Right atrium auricular region (tissue), 2 donors: ENCODE measurements around the gene SLC12A3. TPM values are rescaled to one million over a fixed set of nuclear protein-coding genes. Genes with fewer than 3 reads are reported as not detected.
"Not testable (repeated sequence)": the region's sequence is repeated elsewhere in the genome, so short reads cannot be mapped to it uniquely, and the experiment has no call there.

Experiments used
- DNase-seq: peaks from one replicate; pipeline ENCODE4 v3.0.0-alpha.2; 2019; ENCODE audit warnings: low spot score
- H3K27ac ChIP-seq, 2 donors: fragments of 200-600 bp; sonication (generic); 1 replicate in 1 of 2; 2 replicates in 1 of 2; pipeline ENCODE4 v1.5.1; 2016 to 2019
- H3K27me3 ChIP-seq, 2 donors: fragments of 200-600 bp; sonication (generic); one replicate each; pipeline versions ENCODE4 v1.5.1 to v1.6.0; 2017 to 2019
- H3K36me3 ChIP-seq: fragments of 200-600 bp; sonication (generic); one replicate; pipeline ENCODE4 v1.5.1; 2016
- H3K4me1 ChIP-seq, 2 donors: fragments of 200-600 bp; sonication (generic); one replicate each; pipeline versions ENCODE4 v1.5.1 to v1.6.0; 2017 to 2019
- H3K4me3 ChIP-seq, 2 donors: fragments of 200-600 bp; sonication (generic); 1 replicate in 1 of 2; 2 replicates in 1 of 2; pipeline ENCODE4 v1.5.1; 2017 to 2019; ENCODE audit warnings: mild to moderate bottlenecking in 1 of 2, moderate library complexity in 1 of 2
- H3K9me3 ChIP-seq, 2 donors: fragments of 200-600 bp; sonication (generic); one replicate each; pipeline ENCODE4 v1.5.1; 2019
- total RNA-seq, 2 donors: library from RNA; depleted of rRNA; stranded (reverse); fragments of >200 nt; gene quantifications; one replicate each; pipeline ENCODE4 v1.1.0, GENCODE V29; 2016
- TF ChIP-seq, protein P1 (sequence below), 2 donors: fragments of 200-600 bp; sonication (generic); IDR thresholded peaks; one replicate each; pipeline ENCODE4 v1.5.1; 2019; ENCODE audit warnings: antibody characterized with exemption in 2 of 2

SLC12A3 gene
- total RNA-seq, 2 donors from 2014 or later, result not detected

GRCh38 chr16:56931892-56932720, 67.1 kb downstream of the SLC12A3 start, which contains the start of gene HERPUD1:
Gene HERPUD1 (plus strand): TSS chr16:56932142. CDS start chr16:56932245, 103 bp downstream.
- H3K4me3 ChIP-seq, result peak within 1 kb of the TSS; percentile 70 to 99
- H3K9me3 ChIP-seq, result no peaks in the 10 kb centered on the region
- H3K27ac ChIP-seq, result peak within 1 kb of the TSS; percentile 96 to 100
- peaks cover 0 to 45% of the 10 kb centered on the region in 2 donors for H3K4me1 ChIP-seq
- no peaks in the 10 kb centered on the region for H3K27me3 ChIP-seq
- TF ChIP-seq, protein P1, sequence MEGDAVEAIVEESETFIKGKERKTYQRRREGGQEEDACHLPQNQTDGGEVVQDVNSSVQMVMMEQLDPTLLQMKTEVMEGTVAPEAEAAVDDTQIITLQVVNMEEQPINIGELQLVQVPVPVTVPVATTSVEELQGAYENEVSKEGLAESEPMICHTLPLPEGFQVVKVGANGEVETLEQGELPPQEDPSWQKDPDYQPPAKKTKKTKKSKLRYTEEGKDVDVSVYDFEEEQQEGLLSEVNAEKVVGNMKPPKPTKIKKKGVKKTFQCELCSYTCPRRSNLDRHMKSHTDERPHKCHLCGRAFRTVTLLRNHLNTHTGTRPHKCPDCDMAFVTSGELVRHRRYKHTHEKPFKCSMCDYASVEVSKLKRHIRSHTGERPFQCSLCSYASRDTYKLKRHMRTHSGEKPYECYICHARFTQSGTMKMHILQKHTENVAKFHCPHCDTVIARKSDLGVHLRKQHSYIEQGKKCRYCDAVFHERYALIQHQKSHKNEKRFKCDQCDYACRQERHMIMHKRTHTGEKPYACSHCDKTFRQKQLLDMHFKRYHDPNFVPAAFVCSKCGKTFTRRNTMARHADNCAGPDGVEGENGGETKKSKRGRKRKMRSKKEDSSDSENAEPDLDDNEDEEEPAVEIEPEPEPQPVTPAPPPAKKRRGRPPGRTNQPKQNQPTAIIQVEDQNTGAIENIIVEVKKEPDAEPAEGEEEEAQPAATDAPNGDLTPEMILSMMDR (IDR thresholded peaks at IDR 0.05), result no peak
- H3K36me3 ChIP-seq, result peaks cover 23% of the 10 kb centered on the region
- peak; percentile 99 for DNase-seq

GRCh38 chr16:56932721-56933619, 68.0 kb downstream of the SLC12A3 start:
- H3K4me1 ChIP-seq, result peaks cover 0 to 45% of the 10 kb centered on the region in 2 donors
- peak; percentile 92 for DNase-seq
- no peaks in the 10 kb centered on the region for H3K27me3 ChIP-seq
- peak overlapping the region; percentile 96 to 100 for H3K27ac ChIP-seq
- TF ChIP-seq, protein P1 (IDR thresholded peaks at IDR 0.05), result no peak
- H3K9me3 ChIP-seq, result no peaks in the 10 kb centered on the region
- H3K4me3 ChIP-seq, result peak overlapping the region; percentile 70 to 99
- peaks cover 32% of the 10 kb centered on the region for H3K36me3 ChIP-seq

DNA sequence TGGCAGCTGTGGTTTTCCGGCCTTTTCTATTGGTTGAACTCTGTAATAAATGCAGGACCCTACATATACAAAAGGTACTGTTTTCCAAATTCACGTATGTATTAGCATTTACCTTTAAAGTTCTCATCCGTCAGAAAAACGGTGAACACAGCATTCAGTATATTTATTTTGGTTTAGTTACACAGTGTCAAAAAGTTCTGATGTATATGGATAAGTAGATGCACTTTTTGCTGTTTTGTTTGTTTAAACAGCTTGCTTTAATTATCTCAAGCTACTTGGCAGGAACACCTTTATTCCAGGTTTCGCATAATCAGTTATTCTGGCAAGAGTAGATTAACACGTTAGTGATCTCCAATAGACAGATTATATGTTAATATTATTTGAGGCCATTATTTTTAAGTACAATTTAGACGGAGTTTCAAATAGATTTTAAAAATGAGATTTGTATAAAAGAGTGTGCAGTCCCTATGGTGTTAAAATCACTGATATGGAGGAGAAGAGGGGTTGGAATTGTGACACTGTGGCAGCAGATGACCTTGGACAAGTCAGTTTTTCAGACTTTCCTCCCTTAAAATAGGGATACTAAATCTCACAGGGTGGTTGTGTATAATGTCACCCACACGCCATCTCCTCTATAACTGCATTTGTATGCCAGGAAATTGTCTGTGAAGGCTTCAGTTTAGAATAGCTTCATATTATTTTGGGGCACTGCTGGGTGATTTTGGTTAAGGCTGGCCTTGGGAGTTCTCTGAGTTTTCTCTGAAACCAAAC, 69.0 kb downstream of the SLC12A3 start:
- no peaks in the 10 kb centered on the region for H3K9me3 ChIP-seq
- H3K27me3 ChIP-seq, result no peaks in the 10 kb centered on the region
- no peak for DNase-seq
- H3K4me1 ChIP-seq, result peaks cover 0 to 45% of the 10 kb centered on the region in 2 donors
- H3K27ac ChIP-seq, result peak overlapping the region; percentile 96 to 100
- H3K4me3 ChIP-seq, result peak overlapping the region; percentile 70 to 99
- TF ChIP-seq, protein P1 (IDR thresholded peaks at IDR 0.05), result no peak
- H3K36me3 ChIP-seq, result peaks cover 42% of the 10 kb centered on the region

GRCh38 chr16:56934599-56935145, 69.7 kb downstream of the SLC12A3 start:
- not testable (repeated sequence) for H3K27me3 ChIP-seq, H3K9me3 ChIP-seq, DNase-seq
- Histone ChIP-seq H3K4me3 (peak overlapping the region; percentile 70 to 99), H3K27ac (peak overlapping the region; percentile 96 to 100), H3K4me1 (peaks cover 0 to 45% of the 10 kb centered on the region in 2 donors), H3K36me3 (peaks cover 49% of the 10 kb centered on the region)

DNA sequence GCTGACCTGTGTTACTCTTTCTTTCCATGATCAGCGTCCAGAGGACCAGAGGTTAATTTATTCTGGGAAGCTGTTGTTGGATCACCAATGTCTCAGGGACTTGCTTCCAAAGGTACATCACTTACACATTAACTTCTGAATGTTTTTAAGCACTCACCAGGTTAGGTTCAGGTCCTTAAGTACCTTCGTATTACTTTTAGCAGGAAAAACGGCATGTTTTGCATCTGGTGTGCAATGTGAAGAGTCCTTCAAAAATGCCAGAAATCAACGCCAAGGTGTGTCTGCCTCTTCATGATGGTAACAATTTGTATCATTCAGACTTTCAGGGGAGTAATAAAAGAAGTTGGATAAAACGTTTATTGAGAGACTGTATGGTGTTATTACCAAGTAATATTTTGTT, 70.2 kb downstream of the SLC12A3 start:
- Histone ChIP-seq H3K4me3 (peak overlapping the region in 1 of 2 donors; percentile 99), H3K27me3 (no peaks in the 10 kb centered on the region), H3K27ac (peak overlapping the region in 1 of 2 donors; percentile 29), H3K9me3 (no peaks in the 10 kb centered on the region), H3K36me3 (peaks cover 54% of the 10 kb centered on the region), H3K4me1 (peaks cover 0 to 45% of the 10 kb centered on the region in 2 donors)
- no peak for DNase-seq
- TF ChIP-seq, protein P1 (IDR thresholded peaks at IDR 0.05), result no peak
